K562 (cell line): Measurements from ENCODE around the gene CTDSP2. TPM values are rescaled to one million over a fixed set of nuclear protein-coding genes. Genes with fewer than 3 reads are reported as not detected.

Experiments
- GTF2F1 ChIP-seq: IDR thresholded peaks from 2 replicates; pipeline ENCODE4 v1.6.1; 2011; ENCODE audit warnings: low read depth, low read length, improper control_type of control experiment
- JUND ChIP-seq, 2 experiments: IDR thresholded peaks; 2 replicates in 1 of 2; 3 replicates in 1 of 2; pipeline ENCODE4 v1.6.1; 2011; ENCODE audit warnings: borderline replicate concordance in 2 of 2, low read depth in 2 of 2, low read length in 2 of 2, improper control_type of control experiment in 1 of 2, missing biosample characterization in 1 of 2, missing genetic modification characterization in 1 of 2, missing genetic modification reagents in 1 of 2
- KAT2B ChIP-seq: IDR thresholded peaks from one replicate; pipeline ENCODE4 v1.6.1; 2012; ENCODE audit warnings: low read depth, mild to moderate bottlenecking, control low read depth, inconsistent platforms, low read length, moderate library complexity
- KLF10 ChIP-seq: fragments of 250-450 bp; sonication (Bioruptor Pico); IDR thresholded peaks from 2 replicates; pipeline ENCODE4 v1.6.1; 2021; ENCODE audit warnings: matching md5 sums
- NR4A1 ChIP-seq, 2 experiments: fragments of 250-450 bp in 1 of 2; fragments of 450-650 bp in 1 of 2; sonication (Bioruptor Pico) in 1 of 2; IDR thresholded peaks; 2 replicates each; pipeline versions ENCODE4 v1.4.0 to v1.6.1; 2016 to 2020; ENCODE audit warnings: mild to moderate bottlenecking in 2 of 2, missing compliant biosample characterization in 1 of 2, missing genetic modification characterization in 1 of 2, moderate library complexity in 1 of 2
- RBM14 ChIP-seq: fragments of 200-400 bp; formaldehyde crosslinking; IDR thresholded peaks from 2 replicates; pipeline ENCODE4 v1.6.1; 2018; ENCODE audit warnings: low read depth, mild to moderate bottlenecking, low read length, moderate library complexity, borderline replicate concordance; ENCODE audit not compliant: insufficient read depth
- SRF ChIP-seq, 2 experiments: fragments of 250-450, 450-650 bp in 1 of 2; sonication (Bioruptor Pico) in 1 of 2; sonication (generic) in 1 of 2; formaldehyde crosslinking; IDR thresholded peaks; 2 replicates each; pipeline versions ENCODE4 v1.5.0 to v1.5.1; 2020 to 2022; ENCODE audit warnings: mild to moderate bottlenecking in 1 of 2, missing genetic modification reagents in 1 of 2
- YY1 ChIP-seq, 3 experiments: IDR thresholded peaks; 2 replicates each; pipeline ENCODE4 v1.6.1; 2011; ENCODE audit warnings: low read length in 2 of 3, mild to moderate bottlenecking in 2 of 3, moderate library complexity in 2 of 3, borderline replicate concordance in 1 of 3, control low read depth in 1 of 3, low read depth in 1 of 3; ENCODE audit not compliant: insufficient read depth in 3 of 3, insufficient replicate concordance in 2 of 3, control insufficient read depth in 1 of 3, insufficient read length in 1 of 3; ENCODE audit errors: extremely low read depth in 1 of 3
- ZBED1 ChIP-seq: IDR thresholded peaks from 2 replicates; pipeline ENCODE4 v1.6.1; 2014
- ZC3H8 ChIP-seq: fragments of 450-650 bp; IDR thresholded peaks from 2 replicates; pipeline ENCODE4 v1.6.1; 2017
- ZKSCAN8 ChIP-seq: fragments of 200-800 bp; sonication (Bioruptor generic); IDR thresholded peaks from 2 replicates; pipeline ENCODE4 v1.6.1; 2016; ENCODE audit warnings: missing genetic modification characterization, missing compliant biosample characterization
- ZNF174 ChIP-seq: fragments of 250-450 bp; sonication (Bioruptor Pico); IDR thresholded peaks from 2 replicates; pipeline ENCODE4 v1.4.0; 2020; ENCODE audit warnings: mild to moderate bottlenecking
- ZNF224 ChIP-seq: sonication (generic); formaldehyde crosslinking; IDR thresholded peaks from 2 replicates; pipeline ENCODE4 v1.8.0; 2022; ENCODE audit warnings: mild to moderate bottlenecking, missing genetic modification reagents
- polyA plus RNA-seq, 8 experiments: library from polyadenylated mRNA; depleted of rRNA in 4 of 8; stranded (reverse) in 5 of 8; unstranded in 3 of 8; fragments of >200 nt; fragmentation: Nextera tagmentation in 2 of 8; fragmentation: Illumina TruSeq in 1 of 8; extraction: Ambion mirVana in 2 of 8; extraction: Trizol in 1 of 8; gene quantifications; 2 replicates each; pipeline versions ENCODE4 v1.2.1 to v1.2.3, GENCODE V29; 2011 to 2014; ENCODE audit warnings: inconsistent platforms in 1 of 8, missing spikeins in 1 of 8
- total RNA-seq, 7 experiments: library from RNA; depleted of rRNA in 6 of 7; stranded (reverse); fragments of >200 nt in 6 of 7; fragmentation: Illumina TruSeq in 2 of 7; extraction: Trizol in 2 of 7; gene quantifications; 2 replicates each; pipeline versions ENCODE4 v1.2.1 to v1.2.3, GENCODE V29; 2011 to 2021; ENCODE audit warnings: low replicate concordance in 1 of 7
- TF ChIP-seq, protein P1 (sequence below), 2 experiments: fragments of 450-650 bp; formaldehyde crosslinking in 1 of 2; IDR thresholded peaks; 2 replicates each; pipeline versions ENCODE4 v1.4.0 to v1.6.1; 2014 to 2020; ENCODE audit warnings: mild to moderate bottlenecking in 2 of 2, borderline replicate concordance in 1 of 2, low read depth in 1 of 2
- TF ChIP-seq, protein P2 (sequence below): fragments of 450-650 bp; conservative IDR thresholded peaks from 2 replicates; pipeline ENCODE4 v1.6.1; 2016; ENCODE audit warnings: missing genetic modification characterization, low read depth, mild to moderate bottlenecking, missing compliant biosample characterization, moderate library complexity

CTDSP2 gene
- total and polyA plus RNA-seq, 9 of the 15 experiments (the other 6 are each of a cell fraction or from before 2014, with no cell fraction given), result 20.4 to 108 (median 47.7) TPM

DNA sequence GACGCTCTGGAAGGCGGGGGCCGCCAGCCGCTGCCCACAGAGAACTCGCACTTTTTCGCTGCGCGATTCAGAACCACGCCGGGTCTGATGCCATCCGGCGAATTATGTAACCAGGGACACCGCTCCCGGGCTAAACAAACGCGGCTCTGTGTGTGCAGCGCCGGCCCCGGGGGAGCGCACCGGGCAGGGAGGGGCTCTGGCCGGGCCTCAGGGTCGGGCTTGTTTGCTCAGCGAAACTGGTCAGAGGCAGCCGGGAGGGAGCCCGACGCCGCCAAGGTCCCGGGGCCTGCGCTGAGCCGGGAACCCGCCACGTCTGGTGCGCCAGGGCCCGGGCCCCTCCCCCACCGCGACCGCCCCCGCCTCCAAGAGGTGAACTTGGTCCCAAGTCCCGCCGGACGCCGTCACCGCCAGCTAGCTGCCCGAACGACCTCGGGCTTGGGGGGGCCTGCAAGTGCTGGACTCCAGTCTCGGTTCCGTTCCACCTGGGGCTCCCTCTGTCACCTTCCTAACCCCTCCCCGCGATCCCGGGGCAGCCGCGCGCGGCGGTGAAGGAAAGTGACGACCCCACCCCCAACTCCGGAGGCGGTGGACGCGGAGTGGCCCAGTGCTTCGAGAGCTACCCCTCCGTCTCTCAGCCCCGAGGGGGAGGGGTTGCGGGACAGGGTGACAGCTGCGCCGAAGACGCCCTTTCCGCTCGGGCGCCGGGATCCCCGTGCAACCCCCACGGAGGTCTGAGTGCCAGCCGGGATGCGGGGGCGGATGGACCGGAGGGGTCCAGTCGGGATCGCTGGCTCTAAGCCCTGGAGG is 848 bp downstream of the CTDSP2 start (continued):
- TF ChIP-seq, protein P1, sequence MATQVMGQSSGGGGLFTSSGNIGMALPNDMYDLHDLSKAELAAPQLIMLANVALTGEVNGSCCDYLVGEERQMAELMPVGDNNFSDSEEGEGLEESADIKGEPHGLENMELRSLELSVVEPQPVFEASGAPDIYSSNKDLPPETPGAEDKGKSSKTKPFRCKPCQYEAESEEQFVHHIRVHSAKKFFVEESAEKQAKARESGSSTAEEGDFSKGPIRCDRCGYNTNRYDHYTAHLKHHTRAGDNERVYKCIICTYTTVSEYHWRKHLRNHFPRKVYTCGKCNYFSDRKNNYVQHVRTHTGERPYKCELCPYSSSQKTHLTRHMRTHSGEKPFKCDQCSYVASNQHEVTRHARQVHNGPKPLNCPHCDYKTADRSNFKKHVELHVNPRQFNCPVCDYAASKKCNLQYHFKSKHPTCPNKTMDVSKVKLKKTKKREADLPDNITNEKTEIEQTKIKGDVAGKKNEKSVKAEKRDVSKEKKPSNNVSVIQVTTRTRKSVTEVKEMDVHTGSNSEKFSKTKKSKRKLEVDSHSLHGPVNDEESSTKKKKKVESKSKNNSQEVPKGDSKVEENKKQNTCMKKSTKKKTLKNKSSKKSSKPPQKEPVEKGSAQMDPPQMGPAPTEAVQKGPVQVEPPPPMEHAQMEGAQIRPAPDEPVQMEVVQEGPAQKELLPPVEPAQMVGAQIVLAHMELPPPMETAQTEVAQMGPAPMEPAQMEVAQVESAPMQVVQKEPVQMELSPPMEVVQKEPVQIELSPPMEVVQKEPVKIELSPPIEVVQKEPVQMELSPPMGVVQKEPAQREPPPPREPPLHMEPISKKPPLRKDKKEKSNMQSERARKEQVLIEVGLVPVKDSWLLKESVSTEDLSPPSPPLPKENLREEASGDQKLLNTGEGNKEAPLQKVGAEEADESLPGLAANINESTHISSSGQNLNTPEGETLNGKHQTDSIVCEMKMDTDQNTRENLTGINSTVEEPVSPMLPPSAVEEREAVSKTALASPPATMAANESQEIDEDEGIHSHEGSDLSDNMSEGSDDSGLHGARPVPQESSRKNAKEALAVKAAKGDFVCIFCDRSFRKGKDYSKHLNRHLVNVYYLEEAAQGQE (IDR thresholded peaks at IDR 0.05; ENCODE audit: borderline replicate concordance), result peak; percentile 50; the same call in 1 of the 2 replicates
- TF ChIP-seq, protein P1 (CRISPR knock-in tag; IDR thresholded peaks at IDR 0.05; ENCODE audit: low read depth), result no peak
- 0 out of 4 replicates have a peak, but pooled peaks of 1 of the 2 experiments have one; percentile 15 for TF ChIP-seq SRF (CRISPR knock-in tag; IDR thresholded peaks at IDR 0.05)
- TF ChIP-seq ZNF174, result no peak
- TF ChIP-seq YY1 (IDR thresholded peaks at IDR 0.05; ENCODE audit: borderline replicate concordance in 1 of 3, control insufficient read depth in 1 of 3, extremely low read depth in 1 of 3, insufficient read depth in 3 of 3, insufficient read length in 1 of 3, insufficient replicate concordance in 2 of 3, low read depth in 1 of 3, low read length in 2 of 3), result peak in 1 of 3 experiments; percentile 68
- TF ChIP-seq ZNF224 (CRISPR knock-in tag), result no peak
- TF ChIP-seq ZC3H8, result no peak
- TF ChIP-seq KAT2B, result no peak
- TF ChIP-seq RBM14, result no peak
- no peak for TF ChIP-seq KLF10 (CRISPR knock-in tag)
- no peak for TF ChIP-seq JUND (IDR thresholded peaks at IDR 0.05; ENCODE audit: borderline replicate concordance, low read depth, low read length)
- TF ChIP-seq JUND (tag; IDR thresholded peaks at IDR 0.05; ENCODE audit: borderline replicate concordance, low read depth, low read length), result no peak
- TF ChIP-seq, protein P2, sequence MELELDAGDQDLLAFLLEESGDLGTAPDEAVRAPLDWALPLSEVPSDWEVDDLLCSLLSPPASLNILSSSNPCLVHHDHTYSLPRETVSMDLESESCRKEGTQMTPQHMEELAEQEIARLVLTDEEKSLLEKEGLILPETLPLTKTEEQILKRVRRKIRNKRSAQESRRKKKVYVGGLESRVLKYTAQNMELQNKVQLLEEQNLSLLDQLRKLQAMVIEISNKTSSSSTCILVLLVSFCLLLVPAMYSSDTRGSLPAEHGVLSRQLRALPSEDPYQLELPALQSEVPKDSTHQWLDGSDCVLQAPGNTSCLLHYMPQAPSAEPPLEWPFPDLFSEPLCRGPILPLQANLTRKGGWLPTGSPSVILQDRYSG, result no peak
- no peak for TF ChIP-seq NR4A1 (CRISPR knock-in tag; IDR thresholded peaks at IDR 0.05)
- TF ChIP-seq NR4A1 (tag; IDR thresholded peaks at IDR 0.05), result no peak
- no peak for TF ChIP-seq ZBED1
- TF ChIP-seq ZKSCAN8 (CRISPR knock-in tag), result no peak
- TF ChIP-seq GTF2F1, result no peak
